Activated naive CD4-positive, alpha-beta T cell treated with anti-CD3 and anti-CD28 coated beads, Interleukin-2, amount 50 U/mL, for 72 hours (primary cell): Measurements from ENCODE around the gene DLL3. TPM values are rescaled to one million over a fixed set of nuclear protein-coding genes. Genes with fewer than 3 reads are reported as not detected.

Experiments used
- ATAC-seq, 2 donors: fragments of 150-1000 bp; cut with Tn5 transposase; 2 replicates each; pipeline ENCODE4 v1.10.0; 2021; ENCODE audit warnings: mild to moderate bottlenecking in 2 of 2, moderate library complexity in 2 of 2
- DNase-seq, 2 donors: peaks; one replicate each; pipeline ENCODE4 v3.0.0; 2021 to 2022; ENCODE audit warnings: low spot score in 2 of 2
- H3K27ac Mint-ChIP-seq, 2 donors: one replicate each; pipeline ENCODE4 v1.8.0; 2022; ENCODE audit warnings: mild to moderate bottlenecking in 2 of 2, mixed read lengths in 2 of 2
- H3K36me3 Mint-ChIP-seq, 2 donors: one replicate each; pipeline ENCODE4 v1.8.0; 2022; ENCODE audit warnings: mixed read lengths in 2 of 2
- H3K9me3 Mint-ChIP-seq, 2 donors: one replicate each; pipeline ENCODE4 v1.8.0; 2022; ENCODE audit warnings: mixed read lengths in 2 of 2
- total RNA-seq, 2 donors: library from RNA; stranded (reverse); gene quantifications; one replicate each; pipeline ENCODE4 v1.2.3, GENCODE V29; 2022

Gene DLL3
- total RNA-seq, 2 donors from 2014 or later = 0.46 to 0.97 TPM

DNA sequence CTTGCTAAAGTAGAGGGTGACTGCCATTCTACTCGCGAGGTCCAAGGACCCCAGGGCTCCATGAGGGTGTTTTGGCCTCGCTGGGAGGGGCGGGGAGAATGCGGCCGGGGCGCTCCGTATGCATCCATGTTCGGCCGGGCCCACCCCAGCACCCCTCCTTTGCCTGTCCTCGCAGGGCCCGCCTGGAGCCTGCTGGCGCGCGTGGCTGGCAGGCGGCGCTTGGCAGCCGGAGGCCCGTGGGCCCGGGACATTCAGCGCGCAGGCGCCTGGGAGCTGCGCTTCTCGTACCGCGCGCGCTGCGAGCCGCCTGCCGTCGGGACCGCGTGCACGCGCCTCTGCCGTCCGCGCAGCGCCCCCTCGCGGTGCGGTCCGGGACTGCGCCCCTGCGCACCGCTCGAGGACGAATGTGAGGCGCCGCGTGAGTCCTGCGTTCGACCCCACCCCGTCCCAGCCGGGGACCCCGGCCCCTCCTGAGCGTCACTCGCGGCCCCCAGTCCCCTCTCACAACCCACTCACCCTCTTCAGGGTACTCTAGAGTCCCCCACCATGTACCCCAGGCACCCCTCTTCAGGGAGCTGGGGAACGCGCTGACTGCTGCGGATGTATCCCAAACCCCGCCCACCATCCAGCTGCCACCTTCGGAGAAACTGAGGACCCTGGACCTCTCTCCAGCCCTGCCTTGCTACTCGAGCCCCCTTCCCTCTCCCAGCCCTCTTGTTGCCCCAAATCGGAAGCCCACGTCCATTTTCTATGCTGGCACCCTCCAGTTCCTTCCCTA is 4.1 kb downstream of the DLL3 start:
- Mint-ChIP-seq H3K27ac (no peak overlapping the region), H3K9me3 (no peaks in the 10 kb centered on the region), H3K36me3 (peaks cover 16 to 23% of the 10 kb centered on the region in 2 donors)
- ATAC-seq = peak; percentile 57 to 70
- DNase-seq = peak; percentile 70 to 93

DNA sequence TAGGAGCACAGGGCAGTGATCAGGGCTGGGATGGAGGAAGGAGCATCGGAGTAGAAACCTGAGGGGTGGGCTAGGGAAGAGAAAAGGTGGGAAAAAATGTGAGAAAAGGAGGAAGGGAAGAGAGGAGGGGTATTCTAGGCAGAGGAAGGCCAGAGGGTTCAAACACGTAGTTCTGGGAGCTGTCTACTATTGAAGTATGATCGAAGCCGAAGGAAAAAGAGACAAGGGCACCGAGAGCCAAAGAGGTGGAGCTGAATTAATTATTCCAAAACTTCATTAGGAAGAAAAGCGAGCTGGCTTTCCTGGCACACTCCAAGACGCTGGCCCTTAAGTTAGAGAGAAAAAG is 7.8 kb downstream of the DLL3 start:
- H3K36me3 Mint-ChIP-seq = peaks cover 13 to 15% of the 10 kb centered on the region in 2 donors
- ATAC-seq (no peak), DNase-seq (no peak)
- no peaks in the 10 kb centered on the region for H3K9me3 Mint-ChIP-seq
- H3K27ac Mint-ChIP-seq = no peak overlapping the region

DNA sequence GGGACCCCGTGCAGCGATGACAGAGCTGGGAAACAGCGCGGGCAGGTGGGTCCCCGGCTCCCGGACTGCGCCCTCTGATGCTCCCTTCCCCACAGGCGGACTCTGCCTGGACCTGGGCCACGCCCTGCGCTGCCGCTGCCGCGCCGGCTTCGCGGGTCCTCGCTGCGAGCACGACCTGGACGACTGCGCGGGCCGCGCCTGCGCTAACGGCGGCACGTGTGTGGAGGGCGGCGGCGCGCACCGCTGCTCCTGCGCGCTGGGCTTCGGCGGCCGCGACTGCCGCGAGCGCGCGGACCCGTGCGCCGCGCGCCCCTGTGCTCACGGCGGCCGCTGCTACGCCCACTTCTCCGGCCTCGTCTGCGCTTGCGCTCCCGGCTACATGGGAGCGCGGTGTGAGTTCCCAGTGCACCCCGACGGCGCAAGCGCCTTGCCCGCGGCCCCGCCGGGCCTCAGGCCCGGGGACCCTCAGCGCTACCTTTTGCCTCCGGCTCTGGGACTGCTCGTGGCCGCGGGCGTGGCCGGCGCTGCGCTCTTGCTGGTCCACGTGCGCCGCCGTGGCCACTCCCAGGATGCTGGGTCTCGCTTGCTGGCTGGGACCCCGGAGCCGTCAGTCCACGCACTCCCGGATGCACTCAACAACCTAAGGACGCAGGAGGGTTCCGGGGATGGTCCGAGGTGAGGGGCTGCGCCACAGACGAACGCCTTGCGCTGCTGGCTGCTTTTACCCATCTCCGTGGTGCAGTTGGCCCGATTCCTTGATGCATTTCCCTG is 8.4 kb downstream of the DLL3 start:
- Mint-ChIP-seq H3K27ac (no peak overlapping the region), H3K36me3 (peaks cover 13 to 15% of the 10 kb centered on the region in 2 donors), H3K9me3 (no peaks in the 10 kb centered on the region)
- peak in 1 of 2 donors; percentile 67 for DNase-seq
- ATAC-seq = peak; percentile 71 to 79

DNA sequence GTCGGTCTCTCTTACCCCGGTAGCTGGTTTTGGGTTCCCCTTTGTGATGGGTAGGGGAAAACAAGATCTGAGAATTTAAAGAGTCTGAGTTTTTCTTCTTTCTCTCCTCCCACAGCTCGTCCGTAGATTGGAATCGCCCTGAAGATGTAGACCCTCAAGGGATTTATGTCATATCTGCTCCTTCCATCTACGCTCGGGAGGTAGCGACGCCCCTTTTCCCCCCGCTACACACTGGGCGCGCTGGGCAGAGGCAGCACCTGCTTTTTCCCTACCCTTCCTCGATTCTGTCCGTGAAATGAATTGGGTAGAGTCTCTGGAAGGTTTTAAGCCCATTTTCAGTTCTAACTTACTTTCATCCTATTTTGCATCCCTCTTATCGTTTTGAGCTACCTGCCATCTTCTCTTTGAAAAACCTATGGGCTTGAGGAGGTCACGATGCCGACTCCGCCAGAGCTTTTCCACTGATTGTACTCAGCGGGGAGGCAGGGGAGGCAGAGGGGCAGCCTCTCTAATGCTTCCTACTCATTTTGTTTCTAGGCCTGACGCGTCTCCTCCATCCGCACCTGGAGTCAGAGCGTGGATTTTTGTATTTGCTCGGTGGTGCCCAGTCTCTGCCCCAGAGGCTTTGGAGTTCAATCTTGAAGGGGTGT is 9.1 kb downstream of the DLL3 start:
- H3K27ac Mint-ChIP-seq = no peak overlapping the region
- H3K36me3 Mint-ChIP-seq = peaks cover 13 to 15% of the 10 kb centered on the region in 2 donors
- ATAC-seq = no peak

DNA sequence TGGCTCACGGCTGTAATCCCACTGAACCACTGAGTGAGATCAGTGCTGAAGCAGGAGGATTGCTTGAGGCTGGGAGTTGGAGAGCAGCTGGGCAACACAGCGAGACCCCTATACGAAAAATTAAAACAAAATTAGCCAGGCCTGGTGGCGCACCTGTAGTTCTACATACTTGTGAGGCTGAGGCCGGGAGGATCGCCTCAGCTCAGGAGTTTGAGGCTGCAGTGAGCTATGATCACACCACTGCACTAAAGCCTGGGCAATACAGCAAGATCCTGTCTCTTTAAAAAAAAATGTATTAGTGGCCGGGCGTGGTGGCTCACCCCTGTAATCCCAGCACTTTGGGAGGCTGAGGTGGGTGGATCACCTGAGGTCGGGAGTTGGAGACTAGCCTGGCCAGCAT is 9.9 kb downstream of the DLL3 start:
- ATAC-seq (no peak), DNase-seq (no peak)
- Mint-ChIP-seq H3K27ac (no peak overlapping the region), H3K9me3 (no peaks in the 10 kb centered on the region), H3K36me3 (peaks cover 13 to 15% of the 10 kb centered on the region in 2 donors)

More for the DNA sequence above, 9.1 kb downstream of the DLL3 start:
- DNase-seq = no peak
- H3K9me3 Mint-ChIP-seq = no peaks in the 10 kb centered on the region

DNA sequence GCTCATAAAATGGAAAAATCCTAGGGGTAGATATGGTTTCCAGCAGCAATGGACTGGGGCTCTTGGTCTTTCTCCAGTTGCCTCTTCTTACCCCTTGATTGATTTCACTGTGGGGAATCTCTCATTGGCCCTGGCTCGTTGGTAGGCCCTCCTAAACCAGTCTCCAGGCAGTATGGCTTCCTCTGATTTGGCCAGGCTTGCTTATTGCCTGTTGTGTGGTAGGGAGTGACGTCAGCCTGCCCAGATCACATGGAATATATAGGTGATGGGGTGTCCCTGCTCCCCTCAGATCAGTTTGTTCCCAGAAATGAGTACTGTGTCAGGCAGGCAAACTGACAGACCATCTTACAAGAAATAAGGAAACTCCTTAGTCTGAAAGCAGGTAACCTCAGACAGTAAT is 10.5 kb downstream of the DLL3 start:
- DNase-seq (no peak), ATAC-seq (no peak)
- Mint-ChIP-seq H3K36me3 (peaks cover 13 to 15% of the 10 kb centered on the region in 2 donors), H3K9me3 (no peaks in the 10 kb centered on the region), H3K27ac (no peak overlapping the region)

DNA sequence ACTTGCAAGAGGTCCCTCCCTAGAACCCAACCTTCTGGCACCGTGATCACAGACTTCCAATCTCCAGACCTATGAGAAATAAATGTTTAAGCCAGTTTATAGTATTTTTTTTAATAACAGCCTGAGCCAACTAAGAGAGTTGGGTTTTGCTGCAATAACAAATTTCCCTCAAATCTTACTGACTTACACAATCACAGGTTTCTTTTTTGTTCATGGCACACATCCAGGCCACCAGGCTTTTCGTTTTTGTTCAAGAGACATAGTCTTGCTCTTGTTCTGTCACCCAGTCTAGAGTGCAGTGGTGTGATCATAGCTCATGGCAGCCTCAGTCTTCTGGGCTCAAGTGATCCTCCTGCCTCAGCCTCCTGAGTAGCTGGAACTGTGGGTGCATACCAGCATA is 14.2 kb downstream of the DLL3 start:
- DNase-seq (no peak), ATAC-seq (no peak)
- Mint-ChIP-seq H3K36me3 (peaks cover 3 to 7% of the 10 kb centered on the region in 2 donors), H3K27ac (no peak overlapping the region), H3K9me3 (no peaks in the 10 kb centered on the region)

DNA sequence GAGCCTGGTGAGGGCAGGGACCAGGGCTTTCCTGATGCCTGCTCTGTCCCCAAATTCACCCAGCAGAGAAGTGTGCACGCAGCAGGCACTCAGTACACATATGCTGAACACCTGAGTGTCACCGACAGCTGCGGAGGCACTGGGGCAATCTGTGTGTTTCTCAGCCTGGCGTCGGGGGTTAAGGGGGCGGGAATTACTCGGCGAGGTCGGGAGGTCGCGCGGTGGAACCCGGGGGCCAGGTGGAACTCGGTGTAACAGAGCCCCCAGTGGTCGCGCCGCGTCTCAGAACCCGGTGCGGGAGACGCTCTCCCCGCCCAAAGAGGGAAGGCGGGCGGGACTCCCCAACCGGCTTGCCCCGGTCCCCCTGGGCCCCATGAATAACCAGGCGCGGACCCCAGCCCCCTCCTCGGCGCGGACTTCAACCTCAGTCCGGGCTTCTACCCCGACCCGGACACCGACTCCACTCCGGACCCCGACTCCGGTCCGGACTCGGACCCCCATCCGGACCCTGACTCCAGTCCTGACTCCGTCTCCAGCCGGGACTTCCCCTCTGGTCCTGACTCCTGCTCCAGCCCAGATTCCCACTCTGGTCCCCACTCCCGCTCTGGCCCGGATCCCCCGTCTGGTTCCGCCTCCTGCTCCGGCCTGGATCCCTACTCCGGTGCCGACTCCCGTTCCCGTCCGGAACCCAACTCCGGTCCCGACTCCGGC is 16.2 kb downstream of the DLL3 start, which contains the start of gene SELENOV:
Gene SELENOV, plus strand, starts transcription at position 300 of the 711 bp plus-strand sequence. Its CDS starts 74 bp downstream, at position 374.
- H3K36me3 Mint-ChIP-seq = peaks cover 0 to 5% of the 10 kb centered on the region in 2 donors
- ATAC-seq (peak; percentile 26 to 52), DNase-seq (no peak)
- H3K27ac Mint-ChIP-seq = no peak within 1 kb of the TSS
- no peaks in the 10 kb centered on the region for H3K9me3 Mint-ChIP-seq

DNA sequence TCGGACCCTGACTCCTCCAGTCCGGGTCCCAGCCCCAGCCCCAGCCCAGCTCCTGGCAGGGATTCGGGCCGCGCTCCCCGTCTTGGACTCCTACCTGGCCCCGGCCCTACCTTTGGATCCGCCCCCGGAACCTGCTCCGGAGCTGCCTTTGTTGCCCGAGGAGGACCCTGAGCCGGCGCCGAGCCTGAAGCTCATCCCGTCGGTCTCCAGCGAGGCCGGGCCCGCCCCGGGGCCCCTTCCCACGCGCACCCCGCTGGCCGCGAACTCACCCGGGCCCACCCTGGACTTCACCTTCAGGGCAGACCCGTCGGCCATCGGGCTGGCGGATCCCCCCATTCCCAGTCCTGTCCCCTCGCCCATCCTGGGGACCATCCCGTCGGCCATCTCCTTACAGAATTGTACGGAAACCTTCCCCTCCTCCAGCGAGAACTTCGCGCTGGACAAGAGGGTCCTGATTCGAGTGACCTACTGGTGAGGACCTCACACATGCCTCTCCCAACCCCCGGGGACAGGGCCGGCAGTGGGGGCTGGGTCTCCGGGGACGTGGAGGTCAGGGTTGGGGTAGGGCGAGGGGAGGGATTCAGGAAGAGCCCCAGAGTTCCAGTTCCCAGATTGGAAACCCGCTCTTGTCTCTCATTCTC is 16.9 kb downstream of the DLL3 start:
- peaks cover 0 to 5% of the 10 kb centered on the region in 2 donors for H3K36me3 Mint-ChIP-seq
- no peaks in the 10 kb centered on the region for H3K9me3 Mint-ChIP-seq
- no peak overlapping the region for H3K27ac Mint-ChIP-seq
- ATAC-seq (no peak), DNase-seq (no peak)

DNA sequence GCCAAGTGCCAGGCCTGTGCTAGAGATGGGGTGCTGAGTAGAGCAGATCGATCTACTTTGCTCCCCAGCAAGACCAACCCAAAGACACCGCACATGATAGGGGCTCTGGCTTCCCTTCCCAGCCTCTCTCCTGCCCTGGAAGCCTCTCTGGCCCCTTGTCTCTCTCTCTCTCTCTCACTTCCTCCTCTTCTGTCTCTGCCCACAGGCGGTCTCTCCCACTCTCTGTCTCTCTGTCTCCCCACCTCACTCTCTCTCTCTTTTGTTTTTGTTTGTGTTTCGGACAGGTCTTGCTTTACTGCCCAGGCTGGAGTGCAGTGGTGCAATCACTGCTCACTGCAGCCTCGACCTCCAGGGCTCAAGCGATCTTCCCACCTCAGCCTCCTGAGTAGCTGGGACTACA is 17.5 kb downstream of the DLL3 start:
- Mint-ChIP-seq H3K27ac (no peak overlapping the region), H3K9me3 (no peaks in the 10 kb centered on the region), H3K36me3 (peaks cover 0 to 5% of the 10 kb centered on the region in 2 donors)
- ATAC-seq = no peak
- DNase-seq = no peak

DNA sequence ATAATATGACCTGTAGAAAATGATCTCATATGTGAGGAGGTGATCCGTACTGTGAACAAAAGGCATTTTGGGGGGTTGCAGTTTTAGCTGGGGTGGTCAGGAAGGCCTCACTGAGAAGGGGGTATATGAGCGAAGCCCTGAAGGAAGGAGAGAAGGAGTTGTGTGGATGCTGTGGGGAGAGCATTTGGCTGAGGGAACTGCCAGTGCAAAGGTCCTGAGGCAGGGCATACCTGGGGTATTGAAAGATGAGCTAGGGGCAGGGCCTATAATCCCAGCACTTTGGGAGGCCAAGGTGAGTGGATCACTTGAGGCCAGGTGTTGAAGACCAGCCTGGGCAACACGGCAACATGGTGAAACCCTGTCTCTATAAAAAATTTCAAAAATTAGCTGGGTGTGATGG is 18.7 kb downstream of the DLL3 start:
- ATAC-seq (no peak), DNase-seq (no peak)
- no peak overlapping the region for H3K27ac Mint-ChIP-seq
- H3K9me3 Mint-ChIP-seq = no peaks in the 10 kb centered on the region
- peaks cover 0 to 5% of the 10 kb centered on the region in 2 donors for H3K36me3 Mint-ChIP-seq

DNA sequence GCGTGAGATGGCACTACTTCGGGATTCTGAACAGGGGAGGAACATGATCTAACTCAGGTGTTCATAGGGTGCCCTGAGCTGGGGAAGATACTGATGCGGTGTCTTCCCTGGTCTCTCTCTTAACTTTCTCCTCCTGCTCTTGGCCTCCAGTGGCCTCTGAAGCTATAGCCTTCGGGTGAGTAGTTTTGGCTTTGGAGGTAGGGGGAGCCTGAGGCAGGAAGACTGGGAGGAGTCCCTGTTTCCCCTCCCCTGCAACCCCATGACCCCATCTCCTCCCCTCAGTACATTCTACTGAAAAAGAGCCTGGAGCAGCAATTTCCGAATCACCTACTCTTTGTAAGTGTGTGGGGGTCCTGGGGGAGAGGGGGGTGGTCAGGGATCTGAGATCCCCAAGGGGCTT is 19.7 kb downstream of the DLL3 start:
- no peaks in the 10 kb centered on the region for H3K9me3 Mint-ChIP-seq
- H3K27ac Mint-ChIP-seq = no peak overlapping the region
- ATAC-seq = no peak
- no peak for DNase-seq
- peaks cover 0 to 5% of the 10 kb centered on the region in 2 donors for H3K36me3 Mint-ChIP-seq

DNA sequence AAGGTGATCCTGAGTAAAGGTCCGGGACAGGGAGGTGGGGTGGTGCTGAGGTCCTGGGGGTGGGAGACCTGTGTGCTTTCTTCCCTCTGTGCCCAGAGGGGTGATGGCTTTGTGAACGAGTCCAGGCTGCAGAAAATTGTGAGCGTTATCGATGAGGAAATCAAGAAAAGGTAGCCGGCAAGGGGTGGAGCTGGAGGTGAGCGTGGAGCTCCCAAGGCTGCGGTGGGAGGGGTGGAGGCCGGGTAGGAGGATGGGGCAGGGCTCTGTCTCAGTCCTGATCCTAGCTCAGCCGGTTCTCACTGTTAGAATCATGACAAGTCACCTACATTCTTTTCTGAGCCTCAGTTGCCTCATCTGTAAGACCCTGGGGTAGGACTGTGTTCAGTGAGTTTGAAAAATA is 20.2 kb downstream of the DLL3 start:
- Mint-ChIP-seq H3K9me3 (no peaks in the 10 kb centered on the region), H3K36me3 (peaks cover 0 to 5% of the 10 kb centered on the region in 2 donors), H3K27ac (no peak overlapping the region)
- ATAC-seq (no peak), DNase-seq (no peak)

DNA sequence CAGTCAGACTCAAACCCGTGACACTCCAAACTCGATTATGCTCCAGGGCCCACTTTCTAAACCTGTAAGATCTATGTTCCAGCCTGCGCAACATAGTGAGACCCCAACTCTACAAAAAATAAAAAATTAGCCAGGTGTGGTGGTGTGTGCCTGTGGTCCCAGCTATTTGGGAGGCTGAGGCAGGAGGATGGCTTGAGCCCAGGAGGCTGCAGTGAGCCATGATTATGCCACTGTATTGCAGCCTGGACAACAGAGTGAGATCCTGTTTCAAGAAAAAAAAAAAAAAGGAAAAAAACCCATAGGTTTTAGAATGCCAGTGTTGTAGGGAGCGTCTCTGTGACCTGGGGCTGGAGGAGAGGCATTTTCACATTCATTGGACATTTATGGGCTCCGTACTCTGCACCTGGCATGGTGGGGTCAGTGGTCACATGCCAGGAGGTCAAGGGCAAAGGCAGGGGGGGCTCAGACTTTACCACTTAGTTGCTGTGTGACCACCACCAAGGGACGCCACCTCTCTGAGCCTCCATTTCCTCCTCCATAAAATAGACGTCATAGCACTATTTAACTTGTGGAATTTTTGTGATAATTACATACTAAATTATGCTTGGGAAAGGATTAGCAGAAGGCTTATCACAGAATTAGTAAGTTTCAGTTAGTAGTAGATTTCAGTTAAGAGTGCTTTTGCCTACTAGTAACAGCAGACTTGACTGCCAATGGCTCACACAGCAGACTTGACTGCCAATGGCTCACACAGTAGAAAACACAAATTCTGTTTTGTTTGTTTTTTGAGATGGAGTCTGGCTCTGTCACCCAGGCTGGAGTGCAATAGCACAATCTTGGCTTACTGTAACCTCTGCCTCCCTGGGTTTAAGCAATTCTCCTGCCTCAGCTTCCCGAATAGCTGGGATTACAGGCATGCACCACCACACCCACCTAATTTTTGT is 22.1 kb downstream of the DLL3 start:
- H3K36me3 Mint-ChIP-seq = peaks cover 4 to 5% of the 10 kb centered on the region in 2 donors
- DNase-seq = no peak
- no peak for ATAC-seq

GRCh38 chr19:39524495-39524894 is 25.7 kb downstream of the DLL3 start:
- DNase-seq (no peak), ATAC-seq (peak in 1 of 2 donors; percentile 72)
- Mint-ChIP-seq H3K27ac (no peak overlapping the region), H3K9me3 (no peaks in the 10 kb centered on the region), H3K36me3 (peaks cover 0 to 4% of the 10 kb centered on the region in 2 donors)

More for the DNA sequence above, 22.1 kb downstream of the DLL3 start:
- H3K9me3 Mint-ChIP-seq = no peaks in the 10 kb centered on the region
- H3K27ac Mint-ChIP-seq = no peak overlapping the region
